Osteocyte (in vitro differentiated cells): ENCODE data around the gene TESK2. TPM values are rescaled to one million over a fixed set of nuclear protein-coding genes. Genes with fewer than 3 reads are reported as not detected.
"Not testable (repeated sequence)": the region's sequence is repeated elsewhere in the genome, so short reads cannot be mapped to it uniquely, and the experiment has no call there.

ENCODE experiments used
- DNase-seq: peaks from one replicate; pipeline ENCODE4 v3.0.0; 2021; ENCODE audit warnings: mixed read lengths; ENCODE audit not compliant: unreplicated experiment; ENCODE audit errors: extremely low spot score
- H3K27ac Mint-ChIP-seq: one replicate; pipeline ENCODE4 v1.8.0; 2021; ENCODE audit warnings: mild to moderate bottlenecking, mixed read lengths; ENCODE audit not compliant: unreplicated experiment
- H3K27me3 Mint-ChIP-seq: one replicate; pipeline ENCODE4 v1.8.0; 2021; ENCODE audit warnings: mixed read lengths; ENCODE audit not compliant: unreplicated experiment
- H3K36me3 Mint-ChIP-seq: one replicate; pipeline ENCODE4 v1.8.0; 2021; ENCODE audit warnings: mixed read lengths; ENCODE audit not compliant: unreplicated experiment
- H3K4me1 Mint-ChIP-seq: one replicate; pipeline ENCODE4 v1.8.0; 2021; ENCODE audit warnings: mixed read lengths; ENCODE audit not compliant: unreplicated experiment
- H3K4me3 Mint-ChIP-seq: one replicate; pipeline ENCODE4 v1.8.0; 2021; ENCODE audit warnings: mild to moderate bottlenecking, moderate library complexity, mixed read lengths; ENCODE audit not compliant: unreplicated experiment
- H3K9me3 Mint-ChIP-seq: one replicate; pipeline ENCODE4 v1.8.0; 2021; ENCODE audit warnings: mixed read lengths; ENCODE audit not compliant: unreplicated experiment
- total RNA-seq: library from RNA; stranded (reverse); gene quantifications from 2 replicates; pipeline ENCODE4 v1.2.1, GENCODE V29; 2021
- TF ChIP-seq, protein P1 (sequence below): fragments of 200-600 bp; sonication (generic); IDR thresholded peaks from 2 replicates; pipeline ENCODE4 v1.5.0; 2021; ENCODE audit warnings: antibody characterized with exemption, mild to moderate bottlenecking, moderate library complexity

Gene TESK2
- total RNA-seq, 1 donor from 2014 or later: 2.7 TPM

DNA sequence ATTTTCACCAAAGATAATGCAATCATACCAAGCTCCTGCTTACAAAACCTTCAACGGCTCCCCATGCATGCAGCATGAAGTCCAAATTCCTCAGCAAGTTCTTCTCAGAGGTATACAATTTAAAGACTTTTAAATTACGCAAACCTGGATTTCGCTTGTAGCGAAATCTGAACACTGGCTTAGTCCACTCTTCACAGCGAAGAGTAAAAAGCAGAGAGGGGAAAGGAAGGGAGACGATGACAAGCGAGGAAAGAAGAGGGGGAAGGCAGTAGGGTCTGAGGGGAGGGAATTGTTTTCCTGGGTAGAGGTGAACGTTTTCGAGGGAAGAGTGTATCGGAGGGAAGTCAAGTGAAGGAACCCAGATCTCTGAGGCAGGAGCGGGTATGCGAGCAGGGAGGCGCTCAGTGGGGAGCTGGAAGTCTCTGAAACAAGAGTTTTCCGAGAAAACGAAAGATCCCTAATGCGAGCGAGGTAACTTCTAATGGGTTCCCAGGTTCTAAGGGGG, 790 bp downstream of the TESK2 start:
- TF ChIP-seq, protein P1, sequence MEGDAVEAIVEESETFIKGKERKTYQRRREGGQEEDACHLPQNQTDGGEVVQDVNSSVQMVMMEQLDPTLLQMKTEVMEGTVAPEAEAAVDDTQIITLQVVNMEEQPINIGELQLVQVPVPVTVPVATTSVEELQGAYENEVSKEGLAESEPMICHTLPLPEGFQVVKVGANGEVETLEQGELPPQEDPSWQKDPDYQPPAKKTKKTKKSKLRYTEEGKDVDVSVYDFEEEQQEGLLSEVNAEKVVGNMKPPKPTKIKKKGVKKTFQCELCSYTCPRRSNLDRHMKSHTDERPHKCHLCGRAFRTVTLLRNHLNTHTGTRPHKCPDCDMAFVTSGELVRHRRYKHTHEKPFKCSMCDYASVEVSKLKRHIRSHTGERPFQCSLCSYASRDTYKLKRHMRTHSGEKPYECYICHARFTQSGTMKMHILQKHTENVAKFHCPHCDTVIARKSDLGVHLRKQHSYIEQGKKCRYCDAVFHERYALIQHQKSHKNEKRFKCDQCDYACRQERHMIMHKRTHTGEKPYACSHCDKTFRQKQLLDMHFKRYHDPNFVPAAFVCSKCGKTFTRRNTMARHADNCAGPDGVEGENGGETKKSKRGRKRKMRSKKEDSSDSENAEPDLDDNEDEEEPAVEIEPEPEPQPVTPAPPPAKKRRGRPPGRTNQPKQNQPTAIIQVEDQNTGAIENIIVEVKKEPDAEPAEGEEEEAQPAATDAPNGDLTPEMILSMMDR: no peak
- no peak for DNase-seq
- Mint-ChIP-seq H3K9me3 (no peaks in the 10 kb centered on the region), H3K36me3 (no peaks in the 10 kb centered on the region), H3K27ac (no peak overlapping the region), H3K27me3 (peaks cover 14% of the 10 kb centered on the region), H3K4me1 (peaks cover 2% of the 10 kb centered on the region), H3K4me3 (no peak overlapping the region)

DNA sequence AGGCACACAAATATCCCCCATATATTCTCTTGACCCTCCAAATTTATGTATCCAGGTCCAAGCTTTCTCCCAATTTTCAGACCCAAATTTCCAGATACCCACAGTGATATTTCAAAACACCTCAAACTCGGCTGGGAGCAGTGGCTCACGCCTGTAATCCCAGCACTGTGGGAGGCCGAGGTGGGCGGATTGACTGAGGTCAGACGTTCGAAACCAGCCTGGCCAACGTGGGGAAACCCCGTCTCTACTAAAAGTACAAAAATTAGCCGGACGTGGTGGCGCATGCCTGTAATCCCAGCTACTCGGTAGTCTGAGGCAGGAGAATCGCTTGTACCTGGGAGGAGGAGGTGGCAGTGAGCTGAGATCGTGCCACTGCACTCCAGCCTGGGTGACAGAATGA, 1.6 kb downstream of the TESK2 start:
- peaks cover 14% of the 10 kb centered on the region for H3K27me3 Mint-ChIP-seq
- H3K4me1 Mint-ChIP-seq, H3K9me3 Mint-ChIP-seq, H3K36me3 Mint-ChIP-seq, H3K27ac Mint-ChIP-seq, DNase-seq: not testable (repeated sequence)
- H3K4me3 Mint-ChIP-seq: peak overlapping the region; percentile 10

DNA sequence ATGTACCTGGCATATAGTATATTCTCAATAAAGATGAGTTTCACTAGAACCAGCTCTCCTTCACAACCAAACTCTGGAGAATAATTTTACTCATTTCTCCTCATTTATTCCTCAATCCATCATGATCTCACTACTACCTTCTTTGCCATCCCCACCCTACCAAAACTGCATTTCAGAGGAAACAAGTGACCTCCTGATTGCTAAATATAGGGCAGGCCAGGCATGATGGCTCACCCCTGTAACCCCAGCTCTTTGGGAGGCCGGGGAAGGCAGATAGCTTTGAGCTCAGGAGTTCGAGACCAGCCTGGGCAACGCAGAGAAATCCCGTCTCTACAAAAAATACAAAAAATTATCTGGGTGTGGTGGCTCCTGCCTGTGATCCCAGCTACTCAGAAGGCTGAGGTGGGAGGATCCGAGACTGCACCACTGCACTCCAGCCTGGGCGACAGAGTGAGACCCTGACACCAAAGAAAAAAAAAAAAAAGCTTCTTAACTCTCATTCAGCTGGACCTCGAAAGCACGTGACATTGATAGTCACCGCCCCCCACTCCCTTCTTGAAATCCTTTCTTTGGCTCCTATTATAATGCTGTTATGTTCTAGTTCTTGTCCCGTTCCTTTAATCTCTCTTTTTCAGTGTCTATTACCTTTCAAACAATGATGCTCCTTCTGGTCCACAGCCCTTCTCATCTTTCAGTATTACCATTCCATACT, 2.1 kb downstream of the TESK2 start:
- peaks cover 2% of the 10 kb centered on the region for H3K4me1 Mint-ChIP-seq
- no peak overlapping the region for H3K27ac Mint-ChIP-seq
- H3K27me3 Mint-ChIP-seq: peaks cover 14% of the 10 kb centered on the region
- H3K36me3 Mint-ChIP-seq: no peaks in the 10 kb centered on the region
- TF ChIP-seq, protein P1: no peak
- no peak for DNase-seq
- no peaks in the 10 kb centered on the region for H3K9me3 Mint-ChIP-seq
- H3K4me3 Mint-ChIP-seq: peak overlapping the region; percentile 10

DNA sequence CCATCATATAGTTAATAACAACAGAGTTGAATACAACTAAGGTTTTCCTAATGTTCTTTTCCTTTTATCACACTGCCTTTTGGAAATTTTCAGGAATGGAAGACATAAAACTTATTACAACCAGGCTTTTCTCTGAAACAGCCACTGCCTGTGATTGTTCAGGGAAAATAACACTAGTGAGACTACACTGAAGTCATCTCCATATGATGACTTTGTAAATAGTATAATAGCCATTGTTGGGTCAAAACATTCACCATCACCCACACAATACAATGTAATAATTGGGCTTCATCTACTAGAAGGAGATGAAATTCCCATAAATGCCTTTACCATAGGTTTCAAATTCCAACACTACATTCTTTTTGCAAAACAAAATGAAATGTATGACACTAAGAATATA, 5.0 kb downstream of the TESK2 start:
- H3K27ac Mint-ChIP-seq: no peak overlapping the region
- peaks cover 14% of the 10 kb centered on the region for H3K27me3 Mint-ChIP-seq
- no peaks in the 10 kb centered on the region for H3K4me1 Mint-ChIP-seq
- H3K36me3 Mint-ChIP-seq: no peaks in the 10 kb centered on the region
- no peak overlapping the region for H3K4me3 Mint-ChIP-seq
- DNase-seq: no peak
- no peaks in the 10 kb centered on the region for H3K9me3 Mint-ChIP-seq
- TF ChIP-seq, protein P1: no peak

DNA sequence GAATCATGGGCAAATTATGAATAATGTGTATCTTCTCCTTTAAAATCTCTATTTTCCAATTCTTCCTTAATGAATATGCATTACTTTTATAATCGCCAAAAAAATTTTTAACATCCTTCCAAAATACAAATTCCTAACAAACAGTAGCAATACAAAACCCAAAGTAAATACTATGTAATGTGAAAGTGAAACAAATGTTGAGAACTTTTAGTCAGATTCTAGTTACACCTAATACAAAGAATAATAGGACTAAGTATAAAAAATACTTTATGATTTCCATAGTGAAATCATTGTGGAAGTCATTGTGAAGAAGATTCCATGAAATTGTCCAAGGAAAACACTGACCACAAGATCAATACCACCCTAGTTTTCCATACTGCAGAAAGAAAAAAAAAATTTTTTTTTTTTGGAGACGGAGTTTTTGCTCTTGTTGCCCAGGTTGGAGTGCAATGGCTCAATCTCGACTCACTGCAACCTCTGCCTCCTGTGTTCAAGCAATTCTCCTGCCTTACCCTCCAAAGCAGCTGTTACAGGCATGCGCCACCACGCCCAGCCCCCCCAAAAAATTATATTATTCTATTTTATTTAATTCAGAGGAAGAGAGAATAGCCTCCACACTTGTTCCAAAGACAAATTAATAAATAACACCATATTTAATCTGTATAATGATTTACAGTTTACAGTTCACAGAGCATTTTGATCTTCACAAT, 11.8 kb downstream of the TESK2 start:
- DNase-seq: peak; percentile 32
- peaks cover 2% of the 10 kb centered on the region for H3K27me3 Mint-ChIP-seq
- peaks cover 3% of the 10 kb centered on the region for H3K4me1 Mint-ChIP-seq
- H3K36me3 Mint-ChIP-seq: no peaks in the 10 kb centered on the region
- H3K4me3 Mint-ChIP-seq: no peak overlapping the region
- no peak overlapping the region for H3K27ac Mint-ChIP-seq
- H3K9me3 Mint-ChIP-seq: no peaks in the 10 kb centered on the region
- TF ChIP-seq, protein P1: no peak
